Right renal pelvis (tissue), 4 donors: ENCODE results near the gene NOBOX. TPM values are rescaled to one million over a fixed set of nuclear protein-coding genes. Genes with fewer than 3 reads are reported as not detected.
"Not testable (repeated sequence)": the region's sequence is repeated elsewhere in the genome, so short reads cannot be mapped to it uniquely, and the experiment has no call there.

ENCODE experiments used
- DNase-seq, 4 donors: peaks; one replicate each; pipeline ENCODE4 v3.0.0-alpha.2; 2013; ENCODE audit warnings: low read depth in 4 of 4, low spot score in 3 of 4, missing footprints in 1 of 4
- polyA plus RNA-seq, 4 donors: library from polyadenylated mRNA; unstranded; fragments of 120-200 nt; gene quantifications; one replicate each; pipeline ENCODE4 v1.2.1, GENCODE V29; 2013; ENCODE audit not compliant: insufficient read length in 4 of 4

NOBOX gene
- polyA plus RNA-seq, 4 donors: not detected

DNA sequence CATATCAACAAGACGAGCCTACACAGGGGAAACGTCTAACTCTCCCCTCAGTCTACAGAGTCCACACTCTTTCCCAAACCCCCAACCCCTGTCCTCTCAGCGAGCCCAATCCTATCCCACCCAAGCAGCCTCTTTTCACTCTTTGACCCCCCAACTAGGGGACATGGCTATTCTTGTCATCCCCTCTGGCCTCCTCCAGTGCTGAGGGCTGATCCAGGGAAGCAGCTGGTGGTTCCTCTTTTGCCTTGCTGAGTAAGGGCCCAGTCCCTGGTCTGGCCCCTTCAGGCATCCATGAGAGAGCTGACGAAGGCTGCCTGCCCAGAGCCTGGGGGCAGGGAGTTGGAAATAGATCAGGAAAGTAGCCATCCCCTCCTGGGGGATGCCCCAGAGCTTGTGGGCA lies 6.4 kb downstream of the NOBOX start:
- no peak for DNase-seq

DNA sequence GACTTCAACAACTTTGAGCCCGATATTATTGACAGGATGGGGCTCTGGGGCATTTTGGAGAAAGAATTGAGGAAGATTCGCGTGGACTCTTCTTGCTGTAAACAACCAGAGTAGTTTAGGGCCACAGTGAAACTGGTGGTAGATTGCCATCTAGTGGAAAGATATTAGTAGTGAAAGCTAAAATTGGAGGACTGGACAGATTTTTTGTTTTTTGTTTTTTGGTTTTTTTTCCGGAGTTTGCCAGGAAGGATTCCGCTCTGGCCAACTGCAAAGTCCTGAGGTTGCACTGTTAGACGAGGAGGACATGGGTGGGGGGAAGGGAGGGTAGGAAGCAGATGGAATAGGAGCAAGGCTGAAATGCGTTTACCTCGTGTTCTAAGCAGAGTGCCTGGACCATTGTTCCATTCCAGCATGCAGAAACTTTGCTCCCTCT lies 11.7 kb downstream of the NOBOX start:
- DNase-seq: peak in 3 of 4 donors; percentile 41 to 66 (median 49)

DNA sequence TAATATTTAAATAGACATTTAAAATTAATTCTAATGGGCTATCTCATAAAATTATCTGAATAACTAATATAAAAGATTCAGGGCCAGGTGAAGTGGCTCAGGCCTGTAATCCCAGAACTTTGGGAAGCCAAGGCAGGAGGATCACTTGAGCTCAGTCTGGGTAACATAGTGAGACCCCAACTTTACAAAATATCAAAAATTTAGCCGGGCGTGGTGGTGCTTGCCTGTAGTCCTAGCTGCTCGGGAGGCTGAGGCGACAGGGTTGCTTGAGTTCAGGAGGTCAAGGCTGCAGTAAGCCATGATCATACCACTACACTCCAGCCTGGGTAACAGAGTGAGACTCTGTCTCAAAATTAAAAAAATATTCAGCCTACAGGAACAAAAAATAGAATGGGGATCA lies 12.5 kb downstream of the NOBOX start:
- DNase-seq: no peak

DNA sequence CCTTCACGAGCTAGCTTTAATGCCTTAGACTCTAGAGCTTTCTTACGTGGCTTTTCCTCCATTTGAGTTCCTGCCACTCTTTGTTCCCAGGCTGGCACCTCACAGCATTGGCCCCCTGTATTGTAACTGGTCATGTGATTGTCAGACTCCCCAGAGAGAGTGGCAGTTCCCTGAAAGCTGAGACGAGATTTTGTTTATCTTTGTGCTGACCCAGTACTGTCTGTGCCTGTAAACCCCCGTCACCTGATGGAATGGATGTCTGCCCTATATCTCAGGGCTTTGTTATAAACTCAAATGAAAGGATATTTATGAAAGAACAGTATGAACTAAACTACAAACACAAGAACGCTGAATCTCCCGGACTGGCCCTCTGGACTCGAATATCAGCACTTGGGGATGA lies 13.0 kb downstream of the NOBOX start:
- DNase-seq: no peak

DNA sequence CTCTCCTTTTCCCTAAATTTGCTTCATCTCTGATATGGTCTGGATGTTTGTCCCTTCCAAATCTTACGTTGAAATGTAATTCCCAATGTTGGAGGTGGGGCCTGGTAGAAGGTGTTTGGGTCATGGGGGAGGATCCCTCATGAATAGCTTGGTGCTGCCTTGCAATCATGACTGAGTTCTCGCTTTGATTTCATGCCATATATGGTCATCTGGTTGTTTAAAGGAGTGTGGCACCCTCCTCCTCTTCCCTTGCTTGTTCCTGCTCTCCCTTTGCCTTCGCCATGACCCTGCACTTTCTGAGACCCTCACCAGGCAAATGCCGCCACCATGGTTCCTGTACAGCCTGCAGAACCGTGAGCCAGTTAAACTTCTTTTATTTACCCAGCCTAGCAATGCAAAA lies 14.5 kb downstream of the NOBOX start:
- DNase-seq: no peak

DNA sequence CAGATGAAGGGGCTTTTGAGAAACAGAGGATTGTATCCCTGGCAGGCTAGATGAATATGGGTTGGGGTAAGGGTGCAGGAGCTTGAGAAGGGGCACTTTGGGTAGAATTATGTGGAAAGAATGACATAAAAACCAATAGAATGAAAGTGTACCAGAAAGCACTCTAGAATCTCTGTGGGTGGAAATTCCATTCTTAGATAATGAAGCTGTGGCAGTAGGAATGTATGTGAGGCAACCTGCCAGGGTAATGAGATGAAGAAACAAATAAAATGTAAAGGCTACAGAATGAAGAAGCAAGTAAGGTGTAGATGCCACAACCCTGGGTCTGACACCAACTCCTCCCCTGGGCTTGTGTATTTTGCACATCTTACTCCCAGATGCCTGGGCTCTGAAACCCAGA lies 16.8 kb downstream of the NOBOX start:
- no peak for DNase-seq

DNA sequence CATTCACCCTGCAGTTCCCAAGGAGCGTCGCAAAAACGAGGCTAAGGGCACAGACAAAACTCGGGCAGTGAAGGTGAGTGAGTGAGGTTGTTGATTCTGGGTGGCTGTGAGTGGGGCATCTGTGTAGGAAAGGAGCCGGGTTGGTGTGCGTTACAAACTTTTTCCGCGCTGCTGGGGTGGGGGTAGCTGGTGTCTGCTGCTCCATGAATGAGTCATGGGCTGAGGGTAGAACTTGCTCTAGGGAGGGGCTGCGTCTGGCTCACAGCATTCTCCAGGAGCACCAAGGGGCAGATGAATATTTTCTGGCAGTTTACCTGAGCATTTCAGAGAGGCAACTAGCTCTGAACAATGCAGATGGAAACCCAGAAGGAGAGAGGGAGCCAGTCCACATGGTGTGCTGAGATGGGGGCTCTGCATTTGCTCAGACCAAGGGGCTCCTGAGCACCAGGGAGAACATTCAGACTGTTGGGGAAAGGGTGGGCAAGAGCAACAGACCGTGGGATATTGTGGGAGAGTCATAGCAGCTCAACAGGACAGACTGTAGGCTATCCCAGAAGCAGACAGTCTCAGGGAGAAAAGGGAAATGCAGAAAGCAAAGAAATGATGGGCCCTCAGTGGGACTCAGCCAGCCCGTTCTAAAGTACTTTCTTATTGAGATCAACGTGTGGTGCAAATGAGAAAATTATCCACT lies 18.8 kb downstream of the NOBOX start:
- no peak for DNase-seq

DNA sequence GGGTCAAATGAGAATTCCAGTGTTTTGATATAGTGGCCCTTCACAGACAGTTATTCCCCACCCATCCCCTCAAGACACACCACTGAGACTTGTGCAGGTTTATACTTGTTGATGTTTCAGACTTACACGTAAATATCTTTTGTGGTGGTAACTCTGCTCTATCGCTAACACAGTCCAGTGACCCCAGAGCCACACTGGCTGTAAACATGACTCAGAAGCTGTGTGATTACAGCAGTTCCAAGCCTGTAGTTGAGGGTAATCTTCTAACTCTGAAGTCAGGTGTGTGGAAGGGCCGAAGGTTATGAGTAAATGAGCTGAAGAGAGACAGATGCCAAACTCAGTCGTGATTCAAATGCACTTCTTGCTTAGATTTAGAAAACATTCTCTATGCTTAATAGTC lies 19.4 kb downstream of the NOBOX start:
- no peak for DNase-seq

DNA sequence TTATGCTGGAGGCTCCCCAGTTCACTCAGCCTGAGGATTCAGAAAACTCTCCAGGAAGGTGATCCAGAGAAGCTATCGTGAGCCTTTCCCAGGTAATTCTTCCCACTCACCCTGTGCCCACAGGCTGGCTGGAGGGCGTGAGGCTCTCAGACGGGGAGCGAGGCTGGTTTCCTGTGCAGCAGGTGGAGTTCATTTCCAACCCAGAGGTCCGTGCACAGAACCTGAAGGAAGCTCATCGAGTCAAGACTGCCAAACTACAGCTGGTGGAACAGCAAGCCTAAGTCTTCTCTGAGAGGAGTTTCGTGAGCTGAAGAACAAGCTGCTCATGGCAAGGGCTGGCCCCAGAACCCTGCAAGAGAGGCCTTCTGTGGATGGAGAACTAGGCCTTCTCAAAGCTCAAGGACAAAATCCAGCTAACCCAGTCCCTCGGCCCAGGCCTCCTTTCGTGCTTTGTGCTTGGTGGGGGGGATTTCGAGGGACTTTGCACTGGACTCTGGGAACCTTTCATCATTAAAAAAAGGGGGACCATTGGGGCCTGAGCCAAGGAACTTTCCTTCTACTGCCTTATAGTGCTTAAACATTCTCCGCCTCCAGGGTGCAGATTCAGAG lies 23.6 kb downstream of the NOBOX start:
- DNase-seq: no peak

DNA sequence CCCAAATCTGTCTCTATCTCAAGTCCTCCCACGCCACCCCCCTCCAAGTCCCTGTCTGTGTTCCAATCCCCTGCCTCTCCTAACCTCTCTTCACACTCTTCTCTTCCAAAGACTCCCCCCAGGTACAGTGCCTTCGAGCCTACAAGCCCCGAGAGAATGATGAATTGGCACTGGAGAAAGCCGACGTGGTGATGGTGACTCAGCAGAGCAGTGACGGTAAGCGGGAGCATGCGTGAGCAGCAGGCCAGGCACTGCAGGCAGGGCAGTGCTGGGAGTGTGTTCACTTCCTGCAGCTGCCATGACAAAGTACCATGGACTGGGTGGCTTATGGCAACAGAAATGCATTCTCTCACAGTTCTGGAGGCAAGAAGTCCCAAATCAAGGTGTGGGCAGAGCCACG lies 24.8 kb downstream of the NOBOX start:
- no peak for DNase-seq

DNA sequence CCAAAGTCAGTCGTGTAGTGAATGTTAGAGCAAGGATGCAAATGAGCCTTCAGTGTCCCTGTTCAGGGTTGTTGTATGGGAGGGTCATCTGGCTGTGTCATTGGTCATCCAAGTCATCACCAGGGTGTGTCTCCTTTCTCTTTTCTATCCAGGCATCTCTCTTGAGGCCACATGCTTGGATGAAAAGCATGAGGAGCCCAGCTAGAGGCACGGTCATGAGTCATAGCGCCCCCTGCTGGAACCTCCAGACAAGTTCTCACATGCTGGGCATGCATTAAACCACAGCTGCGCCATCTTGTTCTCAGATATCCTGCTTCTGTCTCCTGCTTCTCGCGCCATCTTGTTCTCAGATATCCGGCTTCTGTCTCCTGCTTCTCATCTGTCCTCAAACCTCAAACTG lies 34.3 kb downstream of the NOBOX start:
- DNase-seq: not testable (repeated sequence)

DNA sequence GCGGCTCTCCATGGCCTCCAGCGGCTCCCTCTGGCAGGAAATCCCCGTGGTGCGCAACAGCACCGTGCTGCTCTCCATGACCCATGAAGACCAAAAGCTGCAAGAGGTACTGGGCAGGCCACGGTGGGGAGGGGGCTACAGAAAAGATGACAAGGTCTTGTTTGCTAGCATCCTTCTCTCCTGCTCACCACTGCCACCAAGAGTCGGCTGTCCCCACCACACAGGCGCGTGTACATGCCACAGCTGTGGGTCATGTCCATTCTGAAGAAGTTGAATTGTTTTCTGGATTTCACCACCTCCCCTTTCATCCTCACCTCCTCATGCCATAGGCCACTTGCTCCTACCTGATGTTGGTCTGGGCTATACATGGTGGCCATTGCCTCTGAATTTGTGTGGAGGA lies 36.2 kb downstream of the NOBOX start:
- DNase-seq: not testable (repeated sequence)

DNA sequence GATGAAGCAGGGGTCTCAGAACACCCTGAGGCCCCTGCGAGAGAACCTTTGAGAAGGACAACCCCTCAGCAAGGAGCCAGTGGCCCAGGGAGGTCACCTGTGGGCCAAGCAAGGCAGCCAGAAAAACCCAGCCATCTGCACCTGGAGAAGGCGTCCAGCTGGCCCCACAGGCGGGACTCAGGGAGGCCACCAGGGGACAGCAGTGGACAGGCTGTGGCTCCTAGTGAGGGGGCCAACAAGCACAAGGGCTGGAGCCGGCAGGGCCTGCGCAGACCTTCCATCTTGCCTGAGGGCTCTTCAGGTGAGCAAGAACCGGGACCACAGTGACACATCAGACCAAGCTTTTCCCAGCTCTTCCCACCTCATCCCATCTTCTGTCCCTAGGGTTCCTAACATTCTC lies 38.0 kb downstream of the NOBOX start:
- not testable (repeated sequence) for DNase-seq

DNA sequence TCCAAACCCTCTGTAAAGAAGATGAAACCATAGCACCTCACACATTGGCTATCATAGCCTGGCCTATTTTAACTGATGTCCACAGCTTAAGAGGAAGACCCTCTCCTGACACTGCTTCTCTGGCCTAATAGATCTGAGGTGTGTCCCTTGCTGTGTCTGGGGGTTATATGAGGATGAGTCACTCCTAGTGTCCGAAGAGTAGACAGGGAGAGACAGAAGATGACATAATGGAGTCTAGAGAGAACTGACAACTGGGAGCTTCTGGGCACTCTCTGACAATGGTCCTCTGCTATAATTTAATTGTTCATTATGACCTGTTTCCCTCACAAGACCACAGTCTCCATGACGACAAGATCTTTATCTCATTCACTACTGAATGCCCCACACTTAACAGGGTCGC lies 41.4 kb downstream of the NOBOX start:
- not testable (repeated sequence) for DNase-seq

DNA sequence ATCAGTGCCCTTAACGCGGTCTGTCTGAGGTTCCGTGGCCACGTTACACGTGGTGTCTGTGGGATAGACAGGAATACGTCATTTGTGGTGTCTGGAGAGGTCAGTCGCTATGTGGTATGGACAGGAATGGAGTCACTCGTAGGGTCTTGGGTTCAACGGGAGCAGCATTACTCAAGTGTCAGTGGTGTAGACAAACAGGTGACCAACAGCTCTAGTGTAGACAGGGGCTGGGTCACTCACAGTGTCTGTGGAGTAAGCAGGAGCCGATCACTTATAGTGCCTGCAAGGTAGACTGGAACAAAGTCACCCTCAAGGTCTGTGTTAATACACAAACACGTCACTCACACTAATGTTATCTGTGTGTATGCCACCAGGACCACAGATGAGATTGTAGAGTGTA lies 46.6 kb downstream of the NOBOX start:
- DNase-seq: not testable (repeated sequence)

DNA sequence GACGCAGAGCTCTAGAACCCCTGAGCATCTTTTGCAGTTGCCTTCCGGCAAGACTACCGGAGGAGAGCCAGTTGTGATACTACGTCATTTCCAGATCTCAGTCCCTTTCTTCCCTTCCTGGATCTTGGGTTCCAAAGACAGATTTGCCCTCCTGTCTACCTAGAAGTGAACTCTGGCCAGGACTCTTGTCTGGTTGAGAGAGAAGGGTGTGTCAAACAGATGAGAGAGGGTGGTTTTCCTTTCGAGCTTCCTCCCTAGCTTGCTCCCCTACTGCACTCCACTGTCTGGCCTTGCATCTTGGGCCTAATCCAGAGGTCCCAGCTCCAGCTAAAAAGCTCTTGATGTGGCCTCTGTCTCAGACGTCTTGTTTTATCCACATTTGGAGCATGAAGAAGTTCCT lies 47.3 kb downstream of the NOBOX start:
- DNase-seq: not testable (repeated sequence)

DNA sequence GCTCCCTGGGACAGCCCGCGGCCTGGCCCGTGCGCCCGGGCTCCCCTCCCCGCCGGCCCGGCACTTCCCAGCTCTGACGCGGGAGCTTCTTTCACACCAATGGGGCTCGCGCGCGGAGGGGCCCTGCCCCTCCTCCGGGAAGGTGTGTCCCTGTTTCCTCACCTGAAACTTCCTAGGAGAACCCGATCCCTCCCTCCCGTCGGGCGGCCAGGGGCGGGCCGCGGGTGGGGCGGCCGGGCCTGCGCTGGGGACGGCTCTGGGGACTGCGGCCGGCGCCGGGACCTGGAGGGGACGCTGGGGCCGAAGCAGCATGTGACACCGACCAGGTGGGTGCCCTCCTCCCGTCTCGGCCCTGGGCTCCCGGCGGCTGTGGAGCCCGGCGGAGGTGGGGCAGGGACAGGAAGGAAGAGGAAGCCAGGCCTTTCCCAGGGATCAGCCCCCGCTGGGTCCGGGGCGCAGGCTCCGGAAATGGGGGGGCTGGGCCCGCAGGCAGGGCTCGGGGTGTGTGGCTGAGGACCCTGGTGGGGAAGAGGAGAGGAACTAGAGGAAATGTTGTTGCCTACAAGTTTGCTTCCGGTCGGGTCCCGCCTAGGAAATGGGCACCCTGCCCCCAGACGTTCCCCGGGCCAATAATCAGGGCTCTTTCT lies 48.2 kb downstream of the NOBOX start, which contains the start of gene ARHGEF5:
ARHGEF5 (plus strand) TSS at position 227 of the 647 bp plus-strand sequence. CDS start 7,268 bp downstream, outside the sequence.
- DNase-seq: not testable (repeated sequence)

DNA sequence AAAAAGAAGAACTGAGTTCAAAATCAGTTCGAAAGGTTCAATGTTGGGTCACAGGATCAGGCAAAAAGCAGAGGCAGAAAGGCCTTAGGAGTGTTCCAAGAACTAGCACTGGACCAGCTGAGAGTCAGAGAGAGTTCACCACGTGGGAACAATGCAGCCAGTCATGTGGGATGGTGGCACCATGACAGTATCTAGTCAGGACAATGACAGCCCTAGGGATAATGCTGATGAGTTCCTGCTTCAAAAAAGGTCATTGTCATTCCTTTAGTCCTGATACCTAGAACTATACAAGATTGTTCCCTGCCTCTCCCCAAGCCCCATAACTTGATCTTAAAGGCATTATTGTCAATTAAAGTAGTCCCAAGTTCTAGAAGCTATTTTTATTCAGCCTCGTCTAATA lies 51.8 kb downstream of the NOBOX start:
- not testable (repeated sequence) for DNase-seq

DNA sequence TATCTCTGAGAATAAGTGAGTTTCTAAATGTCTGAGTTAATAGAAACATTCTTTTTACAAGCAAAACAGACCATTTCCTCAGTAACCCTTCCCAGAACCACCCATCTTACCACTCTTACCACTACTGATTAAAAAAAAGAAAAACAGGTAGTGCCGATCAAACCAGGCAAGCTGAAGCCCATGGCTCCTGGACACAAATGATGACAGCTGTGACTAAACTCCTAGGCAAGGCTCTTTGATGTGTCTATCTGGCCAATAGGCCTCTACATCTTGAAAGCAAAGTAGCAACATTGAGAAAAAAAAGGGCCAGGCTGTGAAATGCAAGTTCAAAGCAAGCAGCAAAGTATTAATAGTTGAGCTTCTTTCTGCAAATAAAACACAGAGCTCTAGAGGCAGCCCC lies 54.9 kb downstream of the NOBOX start:
- not testable (repeated sequence) for DNase-seq
